Stimulated activated CD8-positive, alpha-beta memory T cell treated with anti-CD3 and anti-CD28 coated beads, Interleukin-2, amount 100 ng/mL, for 1 hour (primary cell): ENCODE data around the gene MCHR1.
"Not testable (repeated sequence)": the region's sequence is repeated elsewhere in the genome, so short reads cannot be mapped to it uniquely, and the experiment has no call there.

Source experiments
- DNase-seq, 2 donors: peaks; one replicate each; pipeline ENCODE4 v3.0.0-alpha.2; 2020; ENCODE audit warnings: low read depth in 2 of 2

Gene MCHR1

DNA sequence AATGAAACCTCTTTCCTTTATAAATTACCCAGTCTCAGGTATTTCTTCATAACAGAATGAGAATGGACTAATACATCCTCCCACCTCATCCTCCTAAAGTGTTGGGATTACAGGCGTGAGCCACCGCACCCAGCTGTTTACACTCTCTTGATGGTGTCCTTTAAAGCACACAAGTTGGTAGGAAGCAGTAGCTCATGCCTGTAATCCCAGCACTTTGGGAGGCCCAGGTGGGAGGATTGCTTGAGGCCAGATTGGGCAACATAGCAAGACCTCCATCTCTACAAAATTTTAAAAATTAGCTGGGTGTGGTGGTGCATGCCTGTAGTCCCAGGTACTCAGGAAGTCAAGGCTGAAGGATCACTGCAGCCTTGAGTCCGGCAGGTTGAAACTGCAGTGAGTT lies 23.3 kb upstream of the MCHR1 start:
- not testable (repeated sequence) for DNase-seq

DNA sequence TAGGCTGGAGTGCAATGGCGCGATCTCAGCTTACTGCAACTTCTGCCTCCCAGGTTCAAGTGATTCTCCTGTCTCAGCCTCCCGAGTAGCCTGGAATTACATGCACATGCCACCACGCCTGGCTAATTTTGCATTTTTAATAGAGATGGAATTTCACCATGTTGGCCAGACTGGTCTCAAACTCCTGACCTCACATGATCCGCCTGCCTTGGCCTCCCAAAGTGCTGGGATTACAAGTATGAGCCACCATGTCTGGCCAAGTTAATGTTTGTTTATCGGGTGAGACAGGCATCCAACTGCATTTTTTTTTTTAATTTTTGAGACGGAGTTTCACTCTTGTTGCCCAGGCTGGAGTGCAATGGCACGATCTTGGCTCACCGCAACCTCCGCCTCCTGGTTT lies 22.6 kb upstream of the MCHR1 start:
- not testable (repeated sequence) for DNase-seq

DNA sequence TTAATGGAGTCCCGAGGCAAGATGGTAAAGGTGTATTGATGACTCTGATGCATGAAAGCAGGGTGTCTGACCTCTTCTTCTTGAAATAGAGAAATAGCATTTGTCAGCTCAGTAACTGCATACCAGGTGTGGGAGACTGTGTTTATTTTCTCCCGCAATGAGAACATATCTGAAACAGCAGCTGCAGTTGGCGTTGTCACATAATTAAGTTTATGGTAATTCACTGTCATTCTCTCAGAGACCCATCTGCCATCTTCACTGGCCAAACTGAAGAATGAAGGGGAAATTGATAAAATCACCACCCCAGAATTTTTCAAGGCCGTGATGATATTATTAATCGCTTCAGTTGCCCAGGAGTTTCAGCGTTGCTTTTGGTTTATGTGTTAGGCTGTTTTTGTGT lies 20.1 kb upstream of the MCHR1 start:
- DNase-seq: no peak

DNA sequence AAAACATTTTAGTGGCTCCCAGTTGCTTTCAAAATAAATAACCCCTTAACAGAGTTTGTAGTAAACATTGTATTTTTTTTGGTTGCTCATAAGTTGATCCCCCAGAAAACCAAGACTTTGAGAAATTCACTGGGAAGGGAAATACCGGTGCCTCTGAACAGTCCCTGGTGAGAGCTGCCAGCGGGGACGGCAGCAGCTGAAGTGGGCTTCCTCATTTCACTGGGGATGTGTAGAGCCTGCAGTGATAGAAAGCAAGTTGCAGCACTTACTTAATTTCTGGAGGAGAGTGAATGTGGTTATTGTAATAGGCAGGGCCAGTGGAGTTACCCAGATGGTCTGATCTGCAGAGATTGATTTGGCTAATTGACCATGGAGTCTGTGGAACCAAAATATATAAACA lies 18.6 kb upstream of the MCHR1 start:
- DNase-seq: no peak

DNA sequence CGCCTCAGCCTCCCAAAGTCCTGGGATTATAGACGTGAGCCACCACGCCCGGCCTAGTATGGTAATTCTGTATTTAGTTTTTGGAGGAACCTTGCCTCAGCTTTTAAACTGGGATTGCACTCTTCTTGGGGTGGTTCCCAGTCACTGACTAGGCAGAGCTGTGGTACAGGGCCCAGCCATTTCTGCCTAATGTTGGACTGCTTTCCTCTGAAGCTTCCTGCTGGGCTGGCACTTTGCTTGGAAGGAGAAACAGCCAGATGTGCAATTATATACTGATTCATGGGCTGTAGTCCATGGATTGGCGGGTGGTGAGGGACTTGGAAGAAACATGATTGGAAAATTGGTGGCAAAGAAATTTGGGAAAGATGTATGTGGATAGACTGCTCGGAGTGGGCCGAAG lies 17.6 kb upstream of the MCHR1 start:
- DNase-seq: no peak

DNA sequence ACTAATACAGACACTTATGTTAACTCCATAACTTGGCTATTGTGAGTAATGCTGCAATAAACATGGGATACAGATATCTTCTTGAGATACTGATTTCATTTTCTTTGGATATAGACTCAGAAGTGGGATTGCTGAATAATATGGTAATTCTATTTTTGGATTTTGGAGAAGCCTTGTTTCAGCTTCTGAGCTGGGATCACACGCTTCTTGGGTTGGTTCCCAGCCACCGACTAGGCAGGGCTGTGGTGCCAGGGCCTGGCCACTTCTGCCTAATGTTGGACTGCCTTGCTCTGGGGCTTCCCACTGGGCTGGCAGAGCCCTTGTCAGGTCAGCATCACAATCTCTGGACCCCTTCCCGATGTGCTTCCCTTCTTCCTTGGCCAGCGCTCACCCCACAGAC lies 14.0 kb upstream of the MCHR1 start:
- no peak for DNase-seq

DNA sequence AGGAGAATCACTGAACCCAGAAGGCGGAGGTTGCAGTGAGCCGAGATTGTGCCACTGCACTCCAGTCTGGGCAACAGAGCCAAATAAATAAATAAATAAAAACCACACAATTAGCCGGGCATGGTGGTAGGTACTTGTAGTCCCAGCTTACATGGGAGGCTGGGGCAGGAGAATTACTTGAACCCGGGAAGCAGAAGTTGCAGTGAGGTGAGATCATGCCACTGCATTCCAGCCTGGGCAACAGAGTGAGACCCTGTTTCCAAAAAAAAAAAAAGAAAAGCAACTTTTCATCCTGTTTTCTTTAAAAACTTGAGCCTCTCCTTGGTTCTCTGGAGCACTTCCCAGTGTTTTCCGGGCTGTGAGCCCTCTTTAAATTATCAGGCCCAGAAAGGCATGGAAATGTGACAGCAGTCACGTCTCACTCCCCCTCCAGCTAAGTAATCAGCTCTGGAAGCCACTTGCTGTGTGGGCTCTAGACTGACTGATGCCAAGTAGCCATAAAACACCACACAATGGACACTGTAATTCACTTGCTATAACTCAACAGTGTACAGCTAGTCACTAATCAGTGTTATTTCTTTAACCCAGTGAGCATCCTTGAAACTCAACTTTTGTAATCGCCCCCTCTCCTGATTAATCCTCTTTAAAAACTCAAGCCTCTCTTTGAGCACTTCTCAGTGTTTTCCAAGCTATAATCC lies 13.0 kb upstream of the MCHR1 start:
- no peak for DNase-seq

DNA sequence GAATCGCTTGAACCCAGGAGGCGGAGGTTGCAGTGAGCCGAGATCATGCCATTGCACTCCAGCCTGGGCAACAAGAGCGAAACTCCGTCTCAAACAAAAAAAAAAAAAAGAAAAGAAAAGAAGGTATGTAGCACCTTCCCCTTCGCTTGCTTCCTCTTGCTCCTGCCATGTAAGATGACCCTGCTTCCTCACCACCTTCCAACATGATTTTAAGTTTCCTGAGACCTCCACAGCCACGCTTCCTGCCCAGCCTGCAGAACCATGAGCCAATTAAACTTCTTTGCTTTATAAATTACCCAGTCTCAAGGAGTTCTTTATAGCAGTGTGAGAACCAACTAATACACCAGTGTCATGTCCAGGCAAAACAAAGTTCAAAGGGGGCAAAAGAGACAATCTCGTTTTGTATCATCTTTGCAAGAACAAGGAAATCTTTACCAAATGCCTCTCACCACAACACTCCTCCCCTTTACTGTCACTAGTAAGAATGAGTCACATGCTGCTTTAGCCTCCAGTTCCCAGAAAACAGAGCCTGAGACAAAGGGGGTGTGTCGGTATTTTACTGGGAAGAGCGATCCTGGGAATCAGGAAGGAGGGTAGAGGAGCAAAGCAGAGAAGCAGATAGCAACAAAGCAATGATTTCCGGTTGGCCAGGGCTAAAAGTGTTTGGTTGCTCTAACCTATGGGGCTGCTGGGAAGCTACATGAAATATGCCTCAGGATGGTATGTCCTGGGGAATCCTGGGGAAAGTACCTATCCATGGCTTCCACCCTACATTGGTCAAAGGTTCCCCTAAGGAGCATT lies 10.5 kb upstream of the MCHR1 start:
- no peak for DNase-seq

DNA sequence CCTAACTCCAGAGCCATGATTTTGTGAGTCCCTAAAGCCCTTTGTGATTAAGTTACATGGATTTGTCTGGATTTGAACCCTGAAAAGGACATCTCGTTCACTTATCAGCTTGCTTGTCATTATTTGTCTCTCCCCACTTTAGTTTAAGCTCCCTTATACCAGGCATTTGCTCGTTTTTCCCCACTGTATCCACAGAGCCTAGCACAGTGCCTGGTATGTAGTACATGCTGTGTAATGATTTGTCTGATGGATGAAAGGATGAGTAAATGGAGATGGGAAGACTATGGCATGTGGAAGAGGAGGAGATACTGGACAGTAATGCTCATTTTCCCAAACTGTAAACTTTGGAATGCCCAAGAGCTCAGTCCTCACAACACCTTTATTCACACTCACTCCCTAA lies 9.2 kb upstream of the MCHR1 start:
- no peak for DNase-seq

DNA sequence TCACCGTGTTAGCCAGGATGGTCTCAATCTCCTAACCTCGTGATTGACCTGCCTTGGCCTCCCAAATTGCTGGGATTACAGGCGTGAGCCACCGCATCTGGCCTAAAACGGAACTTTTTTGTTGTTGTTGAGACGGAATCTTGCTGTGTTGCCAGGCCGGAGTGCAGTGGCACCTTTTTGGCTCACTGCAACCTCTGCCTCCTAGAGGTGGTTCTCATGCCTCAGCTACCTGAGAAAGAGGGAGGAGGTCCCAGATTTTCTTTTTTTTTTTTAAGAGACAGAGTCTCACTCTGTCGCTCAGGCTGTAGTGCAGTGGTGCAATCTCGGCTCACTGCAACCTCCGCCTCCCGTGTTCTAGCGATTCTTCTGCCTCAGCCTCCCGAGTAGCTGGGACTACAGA lies 7.9 kb upstream of the MCHR1 start:
- DNase-seq: no peak

DNA sequence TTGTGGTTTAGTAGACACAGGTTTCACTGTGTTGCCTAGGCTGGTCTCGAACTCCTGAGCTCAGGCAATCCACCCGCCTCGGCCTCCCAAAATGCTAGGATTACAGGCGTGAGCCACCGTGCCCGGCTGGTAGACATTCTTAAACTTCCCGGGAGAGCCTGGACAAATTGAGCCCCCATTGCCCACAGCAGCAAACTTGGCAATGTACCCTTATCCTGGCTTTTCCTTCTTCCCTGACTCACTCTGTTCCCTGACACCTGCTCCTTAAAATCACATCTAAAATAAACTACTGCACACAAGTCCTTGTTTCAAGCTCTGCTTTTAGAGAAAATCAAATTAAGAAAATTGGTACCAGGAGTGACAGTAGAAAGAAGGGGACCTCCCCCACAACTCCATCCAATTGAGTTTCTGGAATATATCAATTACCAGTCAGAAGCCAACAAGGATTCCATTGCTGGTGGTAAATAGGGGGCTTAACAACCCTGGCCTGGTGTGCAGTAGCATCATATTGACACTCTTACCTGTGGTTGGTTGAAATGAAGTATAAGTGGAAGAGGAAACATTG lies 7.4 kb upstream of the MCHR1 start:
- DNase-seq: no peak

DNA sequence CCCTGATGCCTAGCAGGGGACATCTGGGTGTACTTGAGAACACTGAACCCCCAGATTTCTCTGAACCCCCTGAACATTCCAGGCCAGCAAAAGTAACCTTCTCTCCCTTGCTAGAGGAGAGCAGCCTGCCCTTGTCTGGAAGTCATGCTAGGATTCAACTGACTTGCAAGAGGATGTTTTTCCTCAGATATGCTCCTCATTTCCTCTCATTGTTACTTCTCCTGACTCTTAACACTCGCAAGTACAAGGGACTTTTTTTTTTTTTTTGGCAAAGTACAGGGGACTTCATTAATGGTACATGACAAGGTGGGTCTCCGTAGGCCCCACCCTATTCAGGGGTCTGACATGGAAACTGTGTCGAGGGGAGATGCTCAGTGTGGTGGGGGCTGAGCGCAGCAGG lies 6.3 kb upstream of the MCHR1 start:
- no peak for DNase-seq

DNA sequence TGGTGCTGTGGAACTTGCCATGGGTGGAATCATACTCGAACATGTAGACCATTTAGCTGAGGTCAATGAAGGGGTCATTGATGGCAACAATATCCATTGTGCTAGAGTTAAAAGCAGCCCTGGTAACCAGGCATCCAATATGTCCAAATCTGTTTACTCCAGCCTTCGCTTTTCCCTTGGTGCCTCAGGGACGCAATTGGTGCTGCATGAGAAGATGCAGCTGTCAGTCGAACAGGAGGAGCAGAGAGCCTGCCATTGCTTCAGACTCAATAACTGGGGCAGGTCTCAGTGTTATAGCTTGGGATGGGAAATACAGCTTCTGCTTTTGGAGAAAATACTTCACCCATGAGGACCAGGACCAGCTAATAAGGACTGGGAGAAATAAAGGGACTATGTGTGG lies 5.0 kb upstream of the MCHR1 start:
- no peak for DNase-seq

DNA sequence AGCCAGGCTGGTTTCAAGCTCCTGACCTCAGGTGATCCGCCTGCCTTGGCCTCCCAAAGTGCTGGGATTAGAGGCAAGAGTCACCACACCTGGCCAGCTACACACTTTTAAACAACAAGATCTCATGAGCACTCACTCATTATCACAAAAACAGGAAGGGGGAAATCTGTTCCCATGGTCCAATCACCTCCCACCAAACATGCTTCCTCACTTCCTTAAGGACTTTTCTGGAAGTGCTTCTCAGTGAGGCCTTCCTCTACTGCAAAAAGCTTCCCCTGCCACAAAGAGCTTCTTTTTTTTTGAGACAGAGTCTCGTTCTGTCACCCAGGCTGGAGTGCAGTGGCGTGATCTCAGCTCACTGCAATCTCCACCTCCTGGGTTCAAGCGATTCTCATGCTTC lies 3.1 kb upstream of the MCHR1 start:
- DNase-seq: not testable (repeated sequence)

DNA sequence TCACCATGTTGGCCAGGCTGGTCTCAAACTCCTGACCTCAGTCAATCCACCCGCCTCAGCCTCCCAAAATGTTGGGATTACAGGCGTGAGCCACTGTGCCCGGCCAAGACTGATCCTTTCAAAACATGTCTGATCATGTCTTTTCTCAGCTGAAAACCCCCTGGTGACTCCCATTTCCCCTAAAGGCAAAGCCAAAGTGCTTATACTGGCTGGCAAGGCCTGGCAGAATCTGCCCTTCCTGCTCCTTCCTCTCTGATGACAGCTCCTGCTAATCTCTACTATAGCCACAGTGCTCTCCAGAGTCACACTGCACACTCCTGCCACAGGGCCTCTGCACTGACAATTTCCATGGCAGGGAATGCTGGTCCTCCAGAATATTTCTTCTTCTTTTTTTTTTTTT lies 2.6 kb upstream of the MCHR1 start:
- DNase-seq: no peak

DNA sequence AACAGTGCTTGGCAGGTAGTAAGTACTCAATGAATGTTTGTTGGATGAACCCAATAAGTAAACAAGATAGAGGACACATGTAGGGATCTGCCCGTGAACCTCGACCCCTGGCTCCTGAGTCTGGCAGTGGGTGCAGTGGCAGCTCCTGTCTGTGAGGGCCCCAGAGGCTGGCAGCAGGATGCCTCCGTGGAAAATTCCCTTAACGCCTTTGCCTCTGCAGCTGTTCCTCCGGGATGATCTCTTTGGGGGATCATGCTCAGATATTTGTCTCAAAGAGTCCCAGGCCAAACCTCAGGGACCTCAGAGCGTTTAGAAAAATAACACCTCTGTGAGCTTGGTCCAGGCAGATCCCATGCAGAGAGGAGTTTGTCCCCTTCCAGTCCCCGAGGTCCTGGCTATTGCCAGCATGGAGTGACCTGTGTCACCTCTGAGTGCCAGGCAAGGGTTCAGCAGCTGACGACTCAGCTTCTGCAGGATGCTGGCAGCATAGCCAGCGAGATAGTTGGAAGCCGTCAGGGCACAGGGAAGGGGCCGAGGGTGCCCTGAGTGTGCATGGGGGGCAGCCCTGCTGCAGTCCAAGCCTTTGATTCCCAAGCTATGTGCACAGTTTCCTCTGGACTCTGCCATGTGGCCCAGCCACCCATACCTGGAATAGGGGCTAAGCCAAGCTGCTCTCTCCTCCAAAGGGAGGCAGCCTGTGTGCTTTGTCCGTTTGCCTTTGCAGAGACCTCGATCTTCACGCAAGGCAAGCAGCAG lies 613 bp upstream of the MCHR1 start:
- DNase-seq: no peak

DNA sequence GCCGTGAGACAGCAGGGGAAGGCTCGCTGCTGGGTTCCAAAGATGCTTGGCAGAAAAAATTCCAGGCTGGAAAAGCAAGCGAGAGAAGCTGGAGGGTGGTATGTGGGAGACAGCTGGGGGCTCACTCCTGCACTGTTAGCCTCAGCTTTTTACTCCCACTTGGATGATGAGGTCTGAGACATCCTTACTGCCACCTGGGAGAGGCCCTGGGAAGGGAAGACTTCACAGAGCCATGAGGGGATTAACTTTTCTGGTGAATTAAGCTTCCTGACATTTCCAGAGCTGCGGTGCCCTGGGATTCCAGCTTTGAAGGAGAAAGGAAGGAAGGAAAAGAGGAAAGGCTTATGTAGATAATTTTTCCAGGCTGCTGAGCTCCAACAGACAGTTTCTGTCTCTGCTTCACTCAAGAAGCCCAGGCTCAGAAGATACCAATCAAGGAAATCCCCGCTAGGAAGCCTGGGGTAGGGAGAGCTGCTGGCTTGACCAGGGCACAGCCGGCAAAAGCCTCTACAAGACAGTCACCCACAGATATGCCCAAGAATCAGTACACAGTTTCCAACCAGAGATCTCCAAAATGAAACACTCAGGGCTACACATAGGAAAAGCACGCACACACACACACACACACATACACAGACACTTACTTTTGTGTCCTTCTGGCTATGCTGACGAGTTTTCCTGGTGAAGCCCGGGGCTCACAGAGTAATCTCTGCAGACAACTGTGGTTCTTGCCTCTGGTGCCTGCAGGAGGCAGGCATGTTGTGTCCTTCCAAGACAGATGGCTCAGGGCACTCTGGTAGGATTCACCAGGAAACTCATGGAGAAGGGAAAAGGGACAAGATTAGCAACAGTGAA lies 907 bp downstream of the MCHR1 start:
- no peak for DNase-seq

DNA sequence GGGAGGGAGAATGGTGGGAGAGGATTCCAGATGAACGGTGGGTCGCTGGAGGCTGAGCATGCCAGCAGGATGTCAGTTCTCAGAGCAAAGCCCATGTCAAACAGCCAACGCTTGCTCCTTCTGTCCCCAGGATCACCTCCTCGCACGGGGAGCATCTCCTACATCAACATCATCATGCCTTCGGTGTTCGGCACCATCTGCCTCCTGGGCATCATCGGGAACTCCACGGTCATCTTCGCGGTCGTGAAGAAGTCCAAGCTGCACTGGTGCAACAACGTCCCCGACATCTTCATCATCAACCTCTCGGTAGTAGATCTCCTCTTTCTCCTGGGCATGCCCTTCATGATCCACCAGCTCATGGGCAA lies 1.5 kb downstream of the MCHR1 start:
- no peak for DNase-seq

DNA sequence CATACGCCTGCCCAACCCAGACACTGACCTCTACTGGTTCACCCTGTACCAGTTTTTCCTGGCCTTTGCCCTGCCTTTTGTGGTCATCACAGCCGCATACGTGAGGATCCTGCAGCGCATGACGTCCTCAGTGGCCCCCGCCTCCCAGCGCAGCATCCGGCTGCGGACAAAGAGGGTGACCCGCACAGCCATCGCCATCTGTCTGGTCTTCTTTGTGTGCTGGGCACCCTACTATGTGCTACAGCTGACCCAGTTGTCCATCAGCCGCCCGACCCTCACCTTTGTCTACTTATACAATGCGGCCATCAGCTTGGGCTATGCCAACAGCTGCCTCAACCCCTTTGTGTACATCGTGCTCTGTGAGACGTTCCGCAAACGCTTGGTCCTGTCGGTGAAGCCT lies 2.2 kb downstream of the MCHR1 start:
- no peak for DNase-seq

DNA sequence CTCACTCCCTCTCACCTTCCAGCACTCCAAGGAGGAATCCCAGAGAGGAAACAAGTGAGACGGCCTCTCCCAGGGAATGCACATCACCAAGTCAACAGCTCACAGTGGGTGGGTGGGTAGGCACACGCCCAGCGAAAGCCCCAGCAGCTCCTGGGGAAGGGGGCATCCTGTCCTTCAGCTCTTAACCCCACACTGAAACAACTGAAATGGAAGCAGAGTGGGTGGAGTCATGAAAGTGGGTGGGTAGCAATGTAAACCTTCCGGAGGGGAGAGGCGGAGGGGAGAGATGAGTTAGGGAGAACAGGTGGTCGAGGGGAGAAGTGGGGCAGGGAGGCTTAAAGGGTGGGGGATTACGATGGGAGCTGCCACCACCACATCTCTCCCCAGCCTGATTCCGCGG lies 5.4 kb downstream of the MCHR1 start:
- no peak for DNase-seq

DNA sequence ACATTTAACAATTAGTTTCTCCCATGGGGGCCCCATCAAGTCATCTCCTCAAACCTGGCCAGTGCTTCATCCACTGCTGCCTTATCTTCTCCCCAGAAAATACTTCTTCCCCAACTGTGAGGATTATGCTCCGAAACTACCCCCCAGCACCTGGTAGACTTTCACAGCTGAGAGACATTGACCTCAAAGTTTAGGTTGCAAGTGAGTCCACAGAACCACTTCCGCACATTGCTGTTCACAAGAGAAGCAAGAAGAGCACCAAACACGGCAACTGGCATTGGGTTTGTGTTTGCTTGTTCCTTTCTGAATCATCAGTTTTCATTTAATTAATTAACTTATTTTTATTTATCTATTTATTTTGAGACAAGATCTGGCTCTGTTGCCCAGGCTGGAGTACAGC lies 6.1 kb downstream of the MCHR1 start:
- DNase-seq: no peak

DNA sequence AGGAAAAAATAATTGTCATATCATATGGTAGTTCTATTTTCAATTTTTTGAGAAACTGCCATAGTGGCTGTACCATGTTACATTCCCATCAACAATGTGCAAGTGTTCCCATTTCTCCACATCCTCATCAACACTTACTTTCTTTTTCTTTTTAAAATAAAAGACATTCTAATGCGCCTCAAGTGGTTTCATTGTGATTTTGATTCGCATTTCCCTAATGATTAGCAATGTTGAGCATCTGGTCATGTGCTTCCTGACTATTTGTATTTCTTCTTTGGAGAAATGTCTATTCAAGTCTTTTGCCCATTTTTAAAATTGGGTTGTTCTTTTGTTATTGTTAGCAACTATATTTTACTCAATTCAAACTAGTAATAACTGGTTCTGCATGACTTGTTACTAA lies 8.4 kb downstream of the MCHR1 start:
- no peak for DNase-seq
